K562 (cell line): ENCODE measurements around the gene PDLIM7.

Experiments
- CEBPG ChIP-seq, 3 experiments: fragments of 200-800 bp in 1 of 3; sonication (Bioruptor generic) in 1 of 3; sonication (generic) in 1 of 3; formaldehyde crosslinking in 1 of 3; IDR thresholded peaks in 2 of 3; conservative IDR thresholded peaks in 1 of 3; 2 replicates each; pipeline versions ENCODE4 v1.6.1 to v1.8.0; 2016 to 2022; ENCODE audit warnings: missing compliant biosample characterization in 2 of 3, missing genetic modification characterization in 2 of 3, mild to moderate bottlenecking in 1 of 3, missing genetic modification reagents in 1 of 3
- FOXK1 ChIP-seq: sonication (generic); formaldehyde crosslinking; IDR thresholded peaks from 2 replicates; pipeline ENCODE4 v1.8.0; 2022; ENCODE audit warnings: missing genetic modification reagents, mild to moderate bottlenecking, borderline replicate concordance
- RAD51 ChIP-seq: fragments of 450-650 bp; IDR thresholded peaks from 2 replicates; pipeline ENCODE4 v1.7.1; 2016; ENCODE audit warnings: low read depth, mild to moderate bottlenecking, borderline replicate concordance
- SMAD3 ChIP-seq: fragments of 450-650 bp; formaldehyde crosslinking; conservative IDR thresholded peaks from 2 replicates; pipeline ENCODE4 v1.4.0; 2020; ENCODE audit warnings: mild to moderate bottlenecking
- TAF15 ChIP-seq: fragments of 200-400 bp; formaldehyde crosslinking; IDR thresholded peaks from 2 replicates; pipeline ENCODE4 v1.6.1; 2017; ENCODE audit warnings: mild to moderate bottlenecking, low read depth, low read length, moderate library complexity
- TBL1XR1 ChIP-seq, 2 experiments: IDR thresholded peaks; 2 replicates each; pipeline ENCODE4 v1.6.1; 2012; ENCODE audit warnings: improper control_type of control experiment in 2 of 2, low read length in 2 of 2, mild to moderate bottlenecking in 1 of 2
- TCF7L2 ChIP-seq: fragments of 150-350 bp; IDR thresholded peaks from 2 replicates; pipeline ENCODE4 v1.6.1; 2016; ENCODE audit warnings: low read depth, mild to moderate bottlenecking, low read length, moderate library complexity
- ZBTB8A ChIP-seq: fragments of 450-650 bp; IDR thresholded peaks from 2 replicates; pipeline ENCODE4 v1.6.1; 2018; ENCODE audit warnings: mild to moderate bottlenecking, moderate library complexity; ENCODE audit not compliant: partially characterized antibody
- ZSCAN32 ChIP-seq: fragments of 450-650 bp; formaldehyde crosslinking; IDR thresholded peaks from 2 replicates; pipeline ENCODE4 v1.4.0; 2020; ENCODE audit warnings: mild to moderate bottlenecking, moderate library complexity
- TF ChIP-seq, protein P1 (sequence below): sonication (generic); formaldehyde crosslinking; IDR thresholded peaks from 2 replicates; pipeline ENCODE4 v1.8.1; 2022; ENCODE audit warnings: missing genetic modification reagents

DNA sequence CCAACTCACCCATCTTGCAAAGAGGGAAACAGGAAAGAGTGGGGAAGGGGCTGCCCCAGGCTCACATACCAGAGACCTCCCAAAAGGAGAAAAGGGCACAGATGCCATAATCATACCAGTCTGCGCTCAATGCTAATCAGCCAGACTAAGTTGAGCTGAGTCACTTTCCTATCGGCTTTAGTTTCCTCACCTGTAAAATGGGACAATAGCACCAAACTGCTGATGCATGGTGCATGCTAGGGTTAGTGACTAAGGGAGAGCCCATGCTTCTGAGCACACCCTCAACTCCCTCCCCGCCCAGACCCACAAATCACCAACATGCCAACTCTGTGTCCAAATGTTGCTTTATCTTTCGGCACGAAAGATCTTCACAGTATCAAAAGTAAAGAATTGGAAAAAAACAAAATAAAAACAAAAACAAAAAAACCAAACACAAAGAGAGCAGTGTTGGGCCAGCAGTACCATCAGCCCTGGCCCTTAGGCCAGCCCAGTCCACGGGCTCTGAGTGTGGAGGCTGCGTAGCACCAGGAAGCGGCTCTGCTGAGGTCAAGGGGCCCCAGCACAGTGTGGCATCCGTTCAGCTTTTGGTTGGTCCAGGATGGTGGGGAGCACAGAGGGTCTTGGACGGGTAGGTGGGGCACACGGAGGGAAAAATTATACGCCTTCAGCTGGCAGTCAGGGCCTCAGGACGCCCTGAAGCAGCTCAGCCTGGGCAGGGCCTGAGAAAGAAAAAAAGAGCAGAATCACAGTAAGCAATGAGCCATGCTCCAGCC lies 22.2 kb upstream of the PDLIM7 start:
- no peak for TF ChIP-seq TBL1XR1 (IDR thresholded peaks at IDR 0.05; ENCODE audit: low read length in 2 of 2)
- TF ChIP-seq RAD51: no peak
- TF ChIP-seq FOXK1 (CRISPR knock-in tag): no peak
- no peak for TF ChIP-seq SMAD3 (CRISPR knock-in tag)
- TF ChIP-seq ZBTB8A: no peak
- TF ChIP-seq ZSCAN32: no peak
- TF ChIP-seq, protein P1, sequence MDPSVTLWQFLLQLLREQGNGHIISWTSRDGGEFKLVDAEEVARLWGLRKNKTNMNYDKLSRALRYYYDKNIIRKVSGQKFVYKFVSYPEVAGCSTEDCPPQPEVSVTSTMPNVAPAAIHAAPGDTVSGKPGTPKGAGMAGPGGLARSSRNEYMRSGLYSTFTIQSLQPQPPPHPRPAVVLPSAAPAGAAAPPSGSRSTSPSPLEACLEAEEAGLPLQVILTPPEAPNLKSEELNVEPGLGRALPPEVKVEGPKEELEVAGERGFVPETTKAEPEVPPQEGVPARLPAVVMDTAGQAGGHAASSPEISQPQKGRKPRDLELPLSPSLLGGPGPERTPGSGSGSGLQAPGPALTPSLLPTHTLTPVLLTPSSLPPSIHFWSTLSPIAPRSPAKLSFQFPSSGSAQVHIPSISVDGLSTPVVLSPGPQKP (CRISPR knock-in tag): no peak
- TF ChIP-seq TCF7L2: no peak
- TF ChIP-seq TAF15: no peak
- TF ChIP-seq CEBPG (CRISPR knock-in tag; IDR thresholded peaks at IDR 0.05): no peak
- no peak for TF ChIP-seq CEBPG (tag; conservative IDR thresholded peaks at IDR 0.05 in 1 of 2, IDR thresholded peaks at IDR 0.05 in 1 of 2)
